Stimulated activated CD8-positive, alpha-beta memory T cell treated with anti-CD3 and anti-CD28 coated beads, Interleukin-4, amount 100 ng/mL, for 48 hours (primary cell): ENCODE measurements around the gene RHOT2.
A peak's percentile ranks its signal among the peaks of the same experiment; 100 is the strongest.
"Not testable (repeated sequence)": the region's sequence is repeated elsewhere in the genome, so short reads cannot be mapped to it uniquely, and the experiment has no call there.

ENCODE experiments used
- DNase-seq: peaks from one replicate; pipeline ENCODE4 v3.0.0-alpha.2; 2020

Gene RHOT2

DNA sequence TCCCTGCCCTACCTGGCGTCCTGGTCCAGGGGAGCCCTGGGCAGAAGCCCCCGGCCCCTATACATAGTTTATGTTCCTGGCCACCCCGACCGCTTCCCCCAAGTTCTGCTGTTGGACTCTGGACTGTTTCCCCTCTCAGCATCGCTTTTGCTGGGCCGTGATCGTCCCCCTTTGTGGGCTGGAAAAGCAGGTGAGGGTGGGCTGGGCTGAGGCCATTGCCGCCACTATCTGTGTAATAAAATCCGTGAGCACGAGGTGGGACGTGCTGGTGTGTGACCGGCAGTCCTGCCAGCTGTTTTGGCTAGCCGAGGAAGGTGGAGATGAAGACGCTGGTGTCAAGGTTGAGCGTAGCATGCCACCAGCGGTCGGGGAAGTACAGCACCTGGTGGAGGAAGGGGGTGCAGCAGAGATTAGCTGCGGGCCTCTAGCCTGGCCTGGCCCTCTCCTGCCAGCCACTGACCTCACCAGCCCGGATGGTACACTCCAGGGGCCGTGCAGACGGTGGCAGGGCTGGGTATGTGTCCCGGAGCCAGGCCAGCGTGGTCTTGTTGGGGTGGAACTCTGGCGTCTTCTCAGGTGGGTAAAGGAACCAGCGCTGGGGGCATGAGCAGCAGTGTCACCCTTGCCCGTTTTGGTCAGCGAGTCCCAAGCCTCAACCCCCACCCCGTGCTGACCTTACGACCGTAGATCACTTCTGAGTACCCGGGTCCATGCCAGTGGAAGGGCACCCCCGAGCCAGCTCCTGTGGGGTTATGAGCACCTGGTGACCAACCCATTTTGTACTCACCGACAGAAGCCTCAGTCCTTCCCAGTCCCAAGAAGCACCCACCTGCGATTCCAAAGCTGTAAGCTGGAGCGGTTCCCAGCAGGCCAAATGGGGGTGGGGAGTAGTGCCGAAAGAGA is 14.8 kb downstream of the RHOT2 start:
- no peak for DNase-seq

DNA sequence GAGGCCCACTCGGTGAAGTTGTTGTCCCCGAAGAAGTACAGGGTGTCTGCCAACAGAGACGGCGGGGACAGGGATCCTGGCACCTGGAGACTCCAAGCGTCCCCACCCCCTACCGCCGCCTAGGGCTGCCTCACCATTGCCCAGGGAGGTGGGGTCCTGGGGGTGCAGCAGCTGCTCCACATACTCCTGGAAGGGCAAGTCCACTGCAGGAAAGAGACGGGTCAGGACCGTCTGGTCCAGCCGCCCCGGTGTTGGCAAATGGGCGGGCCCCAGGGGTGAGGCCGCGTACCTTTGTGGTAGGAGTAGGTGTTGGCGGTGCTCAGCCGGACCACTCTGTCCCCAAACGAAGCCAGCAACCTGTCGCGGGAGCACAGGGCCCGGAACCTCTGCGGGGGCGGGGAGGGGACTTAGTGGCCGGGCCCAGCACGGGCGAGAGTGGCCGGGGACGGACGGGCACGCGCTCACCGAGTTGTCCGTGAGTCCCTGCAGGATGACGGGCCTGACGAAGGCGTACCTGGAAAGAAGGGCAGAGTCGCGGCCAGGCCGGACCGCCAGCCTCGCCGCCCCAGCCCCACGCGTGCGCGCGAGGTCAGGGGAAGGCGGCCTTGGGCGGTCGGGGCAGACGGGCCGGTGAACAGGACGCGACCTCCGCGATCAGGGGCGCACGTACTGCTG is 15.6 kb downstream of the RHOT2 start:
- DNase-seq = peak; percentile 45

GRCh38 chr16:684071-684794 is 16.3 kb downstream of the RHOT2 start, which contains the start of gene JMJD8:
Gene JMJD8, minus strand, starts transcription at chr16:684334. Its CDS starts 15 bp downstream, at chr16:684319.
- DNase-seq = peak; percentile 98

DNA sequence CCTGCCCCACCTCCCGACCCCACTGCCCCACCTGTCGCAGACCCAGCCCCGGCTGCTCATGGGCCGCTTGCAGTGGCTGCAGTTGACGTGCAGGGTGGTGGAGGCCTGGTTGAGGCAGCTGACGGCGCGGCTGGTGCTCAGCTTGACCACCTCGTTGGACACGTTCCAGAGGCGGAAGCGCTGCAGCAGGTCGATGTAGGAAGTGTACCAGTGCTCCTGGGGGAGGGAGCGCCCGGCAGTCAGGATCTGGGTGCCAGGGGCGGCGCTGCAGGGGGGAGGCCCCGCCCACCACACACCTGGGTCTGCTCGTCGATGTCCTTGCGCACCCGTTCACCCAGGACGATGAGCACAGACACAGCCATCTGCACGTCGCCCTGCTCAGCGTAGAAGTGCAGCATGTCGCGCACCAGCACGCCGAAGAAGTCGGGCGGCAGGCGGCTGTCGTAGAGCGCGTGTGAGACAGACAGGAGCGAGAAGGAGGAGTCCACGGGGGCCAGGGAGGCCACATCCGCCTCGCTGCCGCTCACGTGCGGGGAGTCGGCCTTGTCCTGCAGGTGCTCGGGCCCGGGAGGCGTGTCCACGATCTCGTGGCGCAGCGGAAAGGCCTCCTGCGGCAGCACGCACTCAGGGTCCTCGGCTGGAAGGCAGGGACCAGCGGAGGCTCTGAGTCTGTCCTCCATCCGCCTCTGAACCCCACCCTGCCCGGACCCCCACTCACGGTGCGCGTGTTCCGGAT is 17.2 kb downstream of the RHOT2 start:
- no peak for DNase-seq

- no peak for DNase-seq
These were observed 18.0 kb downstream of the RHOT2 start for GRCh38 chr16:685967-686366.

- no peak for DNase-seq
These were observed 18.7 kb downstream of the RHOT2 start for GRCh38 chr16:686459-687260.

- no peak for DNase-seq
These were observed 19.6 kb downstream of the RHOT2 start for GRCh38 chr16:687499-687898.

- no peak for DNase-seq
These were observed 21.4 kb downstream of the RHOT2 start for GRCh38 chr16:689175-689897.

DNA sequence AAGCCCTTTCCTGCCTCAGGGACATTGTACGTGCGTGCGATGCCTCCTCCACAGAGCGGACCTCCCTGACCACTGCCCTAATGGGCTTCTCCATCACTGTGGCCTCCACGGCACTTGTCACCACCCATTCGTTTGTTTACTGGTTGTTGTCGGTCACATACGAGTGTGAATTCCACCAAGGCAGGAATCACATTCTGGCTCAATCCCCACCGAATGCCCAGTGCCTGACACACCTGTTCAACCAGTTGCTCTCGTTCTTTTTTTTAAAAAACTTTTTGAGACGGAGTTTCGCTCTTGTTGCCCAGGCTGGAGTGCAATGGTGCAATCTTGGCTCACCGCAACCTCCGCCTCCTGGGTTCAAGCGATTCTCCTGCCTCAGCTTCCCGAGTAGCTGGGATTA is 23.3 kb downstream of the RHOT2 start:
- DNase-seq = not testable (repeated sequence)

GRCh38 chr16:692356-693108 is 24.6 kb downstream of the RHOT2 start:
- DNase-seq = no peak

DNA sequence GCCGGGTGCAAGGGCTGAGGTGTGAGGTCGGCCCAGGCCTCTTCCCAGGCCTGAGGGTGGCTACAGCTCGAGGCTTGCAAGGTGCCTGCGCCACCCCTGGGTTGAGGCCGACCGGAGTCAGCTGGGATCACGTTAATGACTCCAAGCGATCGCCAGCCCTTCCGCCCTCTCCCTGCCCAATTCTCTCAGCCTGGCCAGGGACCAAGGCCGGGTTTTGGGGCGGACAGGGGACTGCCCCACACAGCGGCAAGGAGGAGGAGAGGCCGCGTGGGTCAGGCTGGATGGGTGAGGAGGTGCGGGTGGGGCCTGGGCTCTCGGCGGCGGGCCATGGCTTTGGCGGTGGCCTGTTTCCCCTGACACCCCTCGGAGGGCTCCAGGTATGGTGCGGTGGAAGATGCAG is 25.4 kb downstream of the RHOT2 start:
- DNase-seq = no peak

GRCh38 chr16:693766-694165 is 25.8 kb downstream of the RHOT2 start:
- no peak for DNase-seq

DNA sequence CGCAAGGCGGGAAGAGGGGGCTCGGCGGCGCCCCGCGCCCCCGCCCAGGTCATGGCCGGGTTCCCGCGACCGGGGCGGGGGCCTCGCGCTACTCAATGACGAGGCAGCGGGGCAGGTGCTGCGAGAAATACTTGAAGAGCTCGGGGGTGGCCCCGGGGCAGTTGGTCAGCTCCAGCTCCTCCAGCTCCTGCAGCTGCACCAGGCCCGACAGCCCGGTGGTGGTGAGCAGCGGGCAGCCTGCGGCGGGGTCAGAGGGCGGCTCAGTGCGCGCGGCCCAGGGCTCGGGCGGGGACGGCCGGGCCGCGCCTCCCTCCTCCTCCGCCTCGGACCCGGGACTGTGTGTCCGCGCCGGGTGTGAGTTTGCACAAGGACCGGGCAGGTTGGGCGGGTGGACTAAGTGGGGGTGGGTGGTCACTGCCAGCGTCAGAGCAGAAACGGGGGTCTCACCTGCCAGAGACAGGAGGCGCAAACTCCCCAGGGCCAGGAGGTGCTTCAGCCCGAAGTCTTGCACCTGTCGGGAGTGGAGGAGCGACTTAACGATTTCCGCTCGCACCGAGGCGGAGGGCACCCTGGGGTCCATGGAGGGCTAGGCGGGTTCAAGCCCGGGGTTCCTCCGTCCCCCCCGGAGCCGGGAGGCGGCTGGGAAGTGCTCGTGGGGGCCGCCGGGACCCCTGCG is 26.4 kb downstream of the RHOT2 start:
- DNase-seq = no peak

- no peak for DNase-seq
These were observed 27.0 kb downstream of the RHOT2 start for GRCh38 chr16:694863-695354.

DNA sequence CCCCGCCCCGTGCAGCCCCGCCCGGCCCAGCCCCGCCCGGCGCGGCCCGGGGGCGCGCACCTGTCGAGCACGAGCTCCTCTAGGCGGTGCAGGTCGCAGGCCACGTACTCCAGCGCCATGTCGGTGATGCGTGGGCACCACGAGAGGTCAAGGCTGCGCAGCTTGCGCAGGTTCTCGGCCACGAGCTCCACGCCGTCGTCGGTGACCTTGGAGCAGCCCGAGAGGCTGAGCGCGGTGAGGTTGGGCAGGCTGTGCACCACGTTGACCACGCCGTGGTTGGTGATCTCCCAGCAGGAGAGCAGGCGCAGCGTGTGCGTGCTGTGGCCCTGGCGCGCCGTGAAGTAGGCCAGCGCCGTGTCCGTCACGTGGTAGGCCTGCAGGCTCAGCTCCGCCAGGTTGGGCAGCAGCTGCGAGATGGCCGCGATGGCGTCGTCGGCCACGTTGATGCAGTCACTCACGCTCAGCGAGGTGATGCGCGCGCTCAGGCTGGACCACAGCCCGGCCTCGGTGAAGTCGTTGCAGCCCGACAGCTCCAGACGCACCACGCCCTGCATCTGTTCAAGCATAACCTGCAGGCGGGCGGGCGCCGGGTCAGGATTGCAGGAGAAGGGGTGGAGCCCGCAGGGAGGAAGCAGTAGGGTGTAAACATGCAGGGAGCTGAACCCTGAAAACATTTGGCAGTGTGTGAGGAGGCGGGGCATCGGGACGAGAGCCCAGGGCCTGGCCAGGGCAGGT is 27.6 kb downstream of the RHOT2 start:
- peak; percentile 78 for DNase-seq

GRCh38 chr16:698911-699671 is 31.2 kb downstream of the RHOT2 start:
- DNase-seq = no peak

DNA sequence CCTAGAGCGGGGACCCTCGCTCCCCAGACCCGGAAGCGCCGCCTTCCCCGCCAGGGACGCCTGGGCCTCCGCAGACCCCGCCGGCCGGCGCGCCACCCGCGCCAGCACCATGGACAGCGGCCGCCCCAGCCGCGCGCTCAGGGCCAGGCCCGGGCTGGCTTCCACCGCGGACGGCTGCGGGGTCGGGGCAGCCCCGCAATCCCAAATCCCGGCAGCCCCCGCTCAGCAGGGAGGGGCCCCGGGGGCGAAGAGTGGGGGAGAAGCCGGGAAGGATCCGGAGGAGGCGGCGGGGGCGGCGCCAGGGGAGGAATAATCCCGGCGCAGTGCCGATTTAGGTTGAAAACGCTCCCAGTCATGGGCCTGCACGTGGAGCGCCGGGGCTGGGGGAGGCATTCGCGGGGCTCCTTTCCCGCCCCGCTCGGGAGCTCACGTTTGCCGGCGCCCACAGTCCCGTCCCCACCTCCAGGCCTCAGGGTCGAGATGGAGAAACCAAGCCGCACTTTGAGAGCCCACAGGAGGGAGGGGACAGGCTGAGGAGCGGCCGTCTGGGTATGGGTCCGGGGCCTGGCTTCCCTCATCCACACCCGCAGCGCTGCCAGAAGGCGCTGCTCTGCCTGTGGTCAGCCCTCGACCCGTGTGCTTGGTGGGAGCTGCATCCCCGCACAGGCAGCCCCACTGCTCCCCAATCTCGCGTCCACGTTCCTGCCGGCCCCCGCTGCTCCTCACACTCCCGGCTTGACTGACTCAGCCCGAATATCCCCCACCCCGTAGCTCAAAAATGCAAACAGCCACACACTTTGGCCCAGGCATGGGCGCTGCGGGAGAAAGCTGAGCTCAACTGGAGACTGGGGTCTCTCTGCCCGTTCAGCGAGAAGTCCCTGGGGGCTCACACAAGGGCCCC is 33.0 kb downstream of the RHOT2 start:
- peak; percentile 61 for DNase-seq
